H9 (cell line): ENCODE data around the gene NADSYN1. TPM values are rescaled to one million over a fixed set of nuclear protein-coding genes. Genes with fewer than 3 reads are reported as not detected.

ENCODE experiments used
- DNase-seq: peaks from one replicate; pipeline ENCODE4 v3.0.0-alpha.2; 2017
- H2AFZ ChIP-seq: one replicate; pipeline ENCODE4 v1.6.1; 2013; ENCODE audit warnings: mild to moderate bottlenecking, low read length, control low read depth, moderate library complexity
- H2AK5ac ChIP-seq: 2 replicates; pipeline ENCODE4 v1.6.1; 2013; ENCODE audit warnings: low read length, control low read depth, mixed read lengths; ENCODE audit not compliant: insufficient read length
- H2BK120ac ChIP-seq: one replicate; pipeline ENCODE4 v1.6.1; 2013; ENCODE audit warnings: low read depth, mild to moderate bottlenecking, low read length, control low read depth, inconsistent platforms; ENCODE audit not compliant: poor library complexity, severe bottlenecking
- H2BK12ac ChIP-seq: 2 replicates; pipeline ENCODE4 v1.6.1; 2013; ENCODE audit warnings: low read length, control low read depth, mixed read lengths, low read depth; ENCODE audit not compliant: insufficient read length
- H2BK15ac ChIP-seq: 2 replicates; pipeline ENCODE4 v1.6.1; 2013; ENCODE audit warnings: low read depth, low read length, control low read depth
- H2BK20ac ChIP-seq: one replicate; pipeline ENCODE4 v1.6.1; 2013; ENCODE audit warnings: low read depth, mild to moderate bottlenecking, low read length, control low read depth, inconsistent platforms; ENCODE audit not compliant: poor library complexity, severe bottlenecking
- H2BK5ac ChIP-seq: 2 replicates; pipeline ENCODE4 v1.6.1; 2013; ENCODE audit warnings: low read length, control low read depth, mixed read lengths; ENCODE audit not compliant: insufficient read length
- H3K14ac ChIP-seq: 2 replicates; pipeline ENCODE4 v1.6.1; 2013; ENCODE audit warnings: low read length, control low read depth; ENCODE audit not compliant: insufficient read depth
- H3K18ac ChIP-seq: 2 replicates; pipeline ENCODE4 v1.6.1; 2013; ENCODE audit warnings: low read depth, mild to moderate bottlenecking, mixed read lengths, low read length, control low read depth; ENCODE audit not compliant: insufficient read length
- H3K23ac ChIP-seq: 2 replicates; pipeline ENCODE4 v1.6.1; 2013; ENCODE audit warnings: low read length, control low read depth, mixed read lengths, low read depth; ENCODE audit not compliant: insufficient read length
- H3K23me2 ChIP-seq: 2 replicates; pipeline ENCODE4 v1.6.1; 2013; ENCODE audit warnings: low read depth, mild to moderate bottlenecking, mixed read lengths, low read length, control low read depth; ENCODE audit not compliant: insufficient read length, poor library complexity, severe bottlenecking
- H3K27ac ChIP-seq: 2 replicates; pipeline ENCODE4 v1.5.1; 2013; ENCODE audit warnings: low read length, control low read depth, mixed read lengths, low read depth; ENCODE audit not compliant: insufficient read length
- H3K27me3 ChIP-seq: 2 replicates; pipeline ENCODE4 v1.6.1; 2013; ENCODE audit warnings: low read length, control low read depth, inconsistent platforms; ENCODE audit not compliant: insufficient read depth
- H3K4ac ChIP-seq: 2 replicates; pipeline ENCODE4 v1.6.1; 2013; ENCODE audit warnings: low read depth, mild to moderate bottlenecking, control low read depth, inconsistent platforms, low read length, moderate library complexity
- H3K4me1 ChIP-seq: 2 replicates; pipeline ENCODE4 v1.6.1; 2013; ENCODE audit warnings: low read length, control low read depth, inconsistent platforms; ENCODE audit not compliant: insufficient read depth
- H3K4me2 ChIP-seq: 2 replicates; pipeline ENCODE4 v1.6.1; 2013; ENCODE audit warnings: low read length, control low read depth, mixed read lengths; ENCODE audit not compliant: insufficient read length, insufficient read depth
- H3K56ac ChIP-seq: 2 replicates; pipeline ENCODE4 v1.6.1; 2013; ENCODE audit warnings: low read depth, mild to moderate bottlenecking, mixed read lengths, low read length, control low read depth; ENCODE audit not compliant: insufficient read length
- H3K79me1 ChIP-seq: 2 replicates; pipeline ENCODE4 v1.6.1; 2013; ENCODE audit warnings: low read depth, mild to moderate bottlenecking, moderate library complexity, low read length, control low read depth, inconsistent platforms; ENCODE audit not compliant: insufficient read depth, poor library complexity, severe bottlenecking
- H3K79me2 ChIP-seq: 2 replicates; pipeline ENCODE4 v1.6.1; 2013; ENCODE audit warnings: low read length, control low read depth, inconsistent platforms; ENCODE audit not compliant: insufficient read depth
- H3K9ac ChIP-seq: 2 replicates; pipeline ENCODE4 v1.6.1; 2013; ENCODE audit warnings: low read length, control low read depth, mixed read lengths; ENCODE audit not compliant: insufficient read length; ENCODE audit errors: extremely low read depth
- H3K9me3 ChIP-seq: one replicate; pipeline ENCODE4 v1.6.1; 2013; ENCODE audit warnings: low read depth, low read length, inconsistent platforms; ENCODE audit not compliant: control insufficient read depth
- H3T11ph ChIP-seq: one replicate; pipeline ENCODE4 v1.6.1; 2013; ENCODE audit warnings: mild to moderate bottlenecking, low read length, control low read depth, inconsistent platforms
- H4K20me1 ChIP-seq: one replicate; pipeline ENCODE4 v1.6.1; 2013; ENCODE audit not compliant: control insufficient read depth, insufficient read length, insufficient read depth
- H4K5ac ChIP-seq: 2 replicates; pipeline ENCODE4 v1.6.1; 2013; ENCODE audit warnings: low read depth, mild to moderate bottlenecking, mixed read lengths, low read length, control low read depth; ENCODE audit not compliant: insufficient read length
- H4K8ac ChIP-seq: replicated peaks from 2 replicates; pipeline ENCODE4 v1.6.1; 2013; ENCODE audit warnings: low read length, control low read depth, mixed read lengths, low read depth; ENCODE audit not compliant: insufficient read length
- H4K91ac ChIP-seq: 2 replicates; pipeline ENCODE4 v1.6.1; 2013; ENCODE audit warnings: low read depth, mild to moderate bottlenecking, moderate library complexity, mixed read lengths, low read length, control low read depth; ENCODE audit not compliant: insufficient read length
- H3K27ac Mint-ChIP-seq, 3 experiments: 2 replicates in 2 of 3; 3 replicates in 1 of 3; pipeline ENCODE4 v1.8.0; 2020 to 2021; ENCODE audit warnings: mixed read lengths in 3 of 3, mild to moderate bottlenecking in 1 of 3, moderate library complexity in 1 of 3
- H3K27me3 Mint-ChIP-seq: 2 replicates; pipeline ENCODE4 v1.8.0; 2021; ENCODE audit warnings: low read depth, mild to moderate bottlenecking, moderate library complexity, mixed read lengths
- H3K36me3 Mint-ChIP-seq, 3 experiments: 2 replicates in 2 of 3; 3 replicates in 1 of 3; pipeline ENCODE4 v1.8.0; 2020 to 2021; ENCODE audit warnings: low read depth in 3 of 3, mixed read lengths in 3 of 3; ENCODE audit not compliant: insufficient read depth in 1 of 3
- H3K4me1 Mint-ChIP-seq, 2 experiments: 2 replicates each; pipeline ENCODE4 v1.8.0; 2020; ENCODE audit warnings: mixed read lengths in 2 of 2
- H3K4me3 Mint-ChIP-seq, 2 experiments: 2 replicates in 1 of 2; 3 replicates in 1 of 2; pipeline ENCODE4 v1.8.0; 2020 to 2021; ENCODE audit warnings: mild to moderate bottlenecking in 2 of 2, mixed read lengths in 2 of 2, moderate library complexity in 1 of 2
- H3K9me3 Mint-ChIP-seq, 2 experiments: 2 replicates in 1 of 2; 3 replicates in 1 of 2; pipeline ENCODE4 v1.8.0; 2020; ENCODE audit warnings: mild to moderate bottlenecking in 2 of 2, mixed read lengths in 2 of 2, moderate library complexity in 1 of 2
- WGBS: extraction: QIAGEN DNeasy Blood & Tissue Kit; methylation state at CpG from one replicate; pipeline ENCODE4 v1.1.7; 2013; ENCODE audit warnings: missing lambda C conversion rate, low lambda C conversion rate, mixed read lengths; ENCODE audit not compliant: insufficient read length; ENCODE audit errors: extremely low coverage; 5-methylcytosine and 5-hydroxymethylcytosine counted together
- total RNA-seq: library from RNA; stranded (reverse); gene quantifications from 2 replicates; pipeline ENCODE4 v1.2.1, GENCODE V29; 2021
- TF ChIP-seq, protein P1 (sequence below): fragments of 200-600 bp; sonication (generic); conservative IDR thresholded peaks from 3 replicates; pipeline ENCODE4 v1.8.0; 2021; ENCODE audit warnings: antibody characterized with exemption, mild to moderate bottlenecking

The NADSYN1 gene
- total RNA-seq, 1 experiment from 2014 or later: 44.2 TPM

DNA sequence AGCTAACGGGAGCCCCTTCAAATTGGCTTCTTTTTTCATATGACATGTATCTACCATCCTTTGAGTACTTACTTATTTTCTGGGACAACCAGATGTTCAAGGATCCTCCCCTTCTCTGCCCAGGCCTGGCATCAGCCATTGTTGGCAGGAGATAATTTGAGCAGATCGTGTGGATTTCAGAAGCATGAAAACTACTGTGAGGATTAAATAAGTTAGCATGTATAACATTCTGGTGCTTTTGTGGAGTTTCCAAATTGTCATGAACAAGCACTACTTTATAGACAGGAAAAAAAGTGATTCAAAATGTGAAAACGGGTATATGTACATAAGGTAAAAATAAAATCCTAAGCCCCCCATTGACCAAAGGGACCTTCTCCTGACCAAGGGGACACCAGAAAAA lies 2.1 kb upstream of the NADSYN1 start:
- H3K23ac ChIP-seq: no peak overlapping the region
- H3K27ac ChIP-seq: no peak overlapping the region
- no peaks in the 10 kb centered on the region for H4K20me1 ChIP-seq
- DNase-seq: no peak
- no peak overlapping the region for H2AFZ ChIP-seq
- no peak overlapping the region for H2BK120ac ChIP-seq
- H2BK12ac ChIP-seq: no peak overlapping the region
- H3K27me3 ChIP-seq: no peaks in the 10 kb centered on the region
- Mint-ChIP-seq H3K36me3 (peaks cover 12 to 31% (median 24%) of the 10 kb centered on the region in 3 experiments), H3K27ac (peak overlapping the region in 1 of 3 experiments; percentile 57; a peak in 2 of 7 replicates), H3K4me1 (peaks cover 46 to 55% of the 10 kb centered on the region in 2 experiments), H3K4me3 (no peak overlapping the region), H3K27me3 (no peaks in the 10 kb centered on the region), H3K9me3 (peaks cover 1 to 2% of the 10 kb centered on the region in 2 experiments; a peak in 2 of 5 replicates)
- no peak overlapping the region for H3K4me2 ChIP-seq
- no peak overlapping the region for H2BK20ac ChIP-seq
- H4K8ac ChIP-seq: no peak overlapping the region
- H4K5ac ChIP-seq: no peak overlapping the region
- H3K9me3 ChIP-seq: no peaks in the 10 kb centered on the region
- TF ChIP-seq, protein P1, sequence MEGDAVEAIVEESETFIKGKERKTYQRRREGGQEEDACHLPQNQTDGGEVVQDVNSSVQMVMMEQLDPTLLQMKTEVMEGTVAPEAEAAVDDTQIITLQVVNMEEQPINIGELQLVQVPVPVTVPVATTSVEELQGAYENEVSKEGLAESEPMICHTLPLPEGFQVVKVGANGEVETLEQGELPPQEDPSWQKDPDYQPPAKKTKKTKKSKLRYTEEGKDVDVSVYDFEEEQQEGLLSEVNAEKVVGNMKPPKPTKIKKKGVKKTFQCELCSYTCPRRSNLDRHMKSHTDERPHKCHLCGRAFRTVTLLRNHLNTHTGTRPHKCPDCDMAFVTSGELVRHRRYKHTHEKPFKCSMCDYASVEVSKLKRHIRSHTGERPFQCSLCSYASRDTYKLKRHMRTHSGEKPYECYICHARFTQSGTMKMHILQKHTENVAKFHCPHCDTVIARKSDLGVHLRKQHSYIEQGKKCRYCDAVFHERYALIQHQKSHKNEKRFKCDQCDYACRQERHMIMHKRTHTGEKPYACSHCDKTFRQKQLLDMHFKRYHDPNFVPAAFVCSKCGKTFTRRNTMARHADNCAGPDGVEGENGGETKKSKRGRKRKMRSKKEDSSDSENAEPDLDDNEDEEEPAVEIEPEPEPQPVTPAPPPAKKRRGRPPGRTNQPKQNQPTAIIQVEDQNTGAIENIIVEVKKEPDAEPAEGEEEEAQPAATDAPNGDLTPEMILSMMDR: no peak
- H2AK5ac ChIP-seq: no peak overlapping the region
- no peak overlapping the region for H2BK15ac ChIP-seq
- peaks cover 27% of the 10 kb centered on the region for H3K23me2 ChIP-seq
- no peak overlapping the region for H3K9ac ChIP-seq
- no peak overlapping the region for H3K4ac ChIP-seq
- no peak overlapping the region for H3K18ac ChIP-seq
- WGBS: no CpG with 5 or more reads among the region's 3 CpGs
- H3T11ph ChIP-seq: no peak overlapping the region
- H3K79me1 ChIP-seq: peaks cover 10% of the 10 kb centered on the region
- H3K14ac ChIP-seq: no peak overlapping the region
- peaks cover 10% of the 10 kb centered on the region; the same call in 1 of the 2 replicates for H3K79me2 ChIP-seq
- H3K56ac ChIP-seq: no peak overlapping the region
- no peak overlapping the region for H4K91ac ChIP-seq
- peaks cover 4% of the 10 kb centered on the region; the same call in 1 of the 2 replicates for H3K4me1 ChIP-seq
- no peak overlapping the region for H2BK5ac ChIP-seq
